ENCODE results near the gene TMEM217. TPM values are rescaled to one million over a fixed set of nuclear protein-coding genes. Genes with fewer than 3 reads are reported as not detected.

TMEM217 gene
- total and polyA plus RNA-seq, 2 of the 8 experiments (the other 6 are each of a cell fraction or from before 2014, with no cell fraction given), result 0.60 to 1.1 TPM

DNA sequence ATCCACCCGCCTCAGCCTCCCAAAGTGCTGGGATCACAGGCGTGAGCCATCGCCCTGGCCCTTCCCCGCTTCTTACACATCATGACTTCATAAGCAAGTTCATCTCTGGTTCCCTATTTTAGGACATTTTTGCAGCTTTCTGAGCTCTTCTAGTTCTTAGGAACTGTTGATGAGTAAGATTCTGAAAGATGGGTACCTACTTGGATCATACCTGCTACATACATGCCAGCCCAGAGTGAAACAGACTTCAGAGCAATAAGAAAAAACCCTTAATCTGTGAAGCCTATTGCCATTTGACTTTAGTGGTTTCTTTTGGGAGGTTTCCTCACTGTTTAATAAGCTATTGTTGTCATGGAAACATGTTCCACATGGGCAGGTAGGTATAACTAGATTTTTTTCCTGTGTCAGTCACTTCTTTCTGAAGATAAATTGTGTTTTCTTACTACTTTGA is 27.9 kb upstream of the TMEM217 start:
- ChIA-PET CTCF (ENCODE audit: partially characterized antibody) (interaction anchor here (0.7 to 1.9 kb wide), 3 partner anchors 17 to 268 kb away, joined by 3 to 5 read pairs (median 4); no protein-coding TSS in a partner anchor), POLR2A (ENCODE audit: partially characterized antibody) (interaction anchor here (1.1 to 1.5 kb wide), 2 partner anchors 10 to 401 kb away, joined by 3 read pairs; no protein-coding TSS in a partner anchor)
- Histone ChIP-seq H3K27me3 (replicated peaks in 1 of 4; ENCODE audit: control insufficient read depth in 3 of 4, extremely low read depth in 1 of 4, insufficient read depth in 3 of 4, low read length in 3 of 4) (no peaks in the 10 kb centered on the region), H3K14ac (ENCODE audit: insufficient read length) (no peak overlapping the region), H4K20me1 (replicated peaks in 1 of 2; ENCODE audit: control insufficient read depth in 1 of 2, insufficient read depth in 2 of 2, low read length in 2 of 2) (peaks cover 2 to 3% of the 10 kb centered on the region in 2 experiments), H2BK5ac (ENCODE audit: low read depth, low read length) (no peak overlapping the region), H2BK15ac (ENCODE audit: low read length) (no peak overlapping the region), H2AK5ac (ENCODE audit: low read depth, low read length) (no peak overlapping the region), H2BK120ac (replicated peaks; ENCODE audit: low read depth, low read length) (no peak overlapping the region), H4K91ac (replicated peaks; ENCODE audit: insufficient read length, low read length) (no peak overlapping the region), H2AFZ (ENCODE audit: low read length) (no peak overlapping the region), H2BK20ac (ENCODE audit: low read length) (no peak overlapping the region), H3K4me3 (ENCODE audit: extremely low read depth in 1 of 4, insufficient read depth in 2 of 4, low read depth in 3 of 4, low read length in 4 of 4) (no peak overlapping the region), H3K23me2 (ENCODE audit: low read depth, low read length) (no peaks in the 10 kb centered on the region), H3K18ac (ENCODE audit: extremely low read depth, low read length) (no peak overlapping the region), H4K8ac (ENCODE audit: extremely low read depth, insufficient read depth, low read length) (no peak overlapping the region), H3K23ac (ENCODE audit: insufficient read length) (no peak overlapping the region), H3K27ac (ENCODE audit: low read depth, low read length) (no peak overlapping the region), H3K56ac (replicated peaks; ENCODE audit: insufficient read length, low read depth, low read length) (no peak overlapping the region), H3K79me2 (ENCODE audit: control insufficient read depth in 1 of 2, insufficient read depth in 2 of 2, low read length in 2 of 2) (no peaks in the 10 kb centered on the region), H3K4ac (replicated peaks; ENCODE audit: insufficient read length, low read depth, low read length) (no peak overlapping the region), H3K36me3 (ENCODE audit: control insufficient read depth in 2 of 4, insufficient read depth in 4 of 4, low read length in 3 of 4) (peaks cover 7 to 40% (median 31%) of the 10 kb centered on the region in 4 experiments), H3K9me3 (ENCODE audit: insufficient read depth in 2 of 2, low read depth in 1 of 2, low read length in 1 of 2) (no peaks in the 10 kb centered on the region), H3K4me2 (ENCODE audit: insufficient read depth in 1 of 2, low read depth in 2 of 2, low read length in 2 of 2) (no peak overlapping the region), H4K5ac (ENCODE audit: insufficient read length, low read depth, low read length) (no peak overlapping the region), H3K79me1 (ENCODE audit: low read depth, low read length) (no peaks in the 10 kb centered on the region), H3K9ac (replicated peaks in 1 of 4; ENCODE audit: extremely low read depth in 1 of 4, low read depth in 3 of 4, low read length in 3 of 4) (no peak overlapping the region), H3K4me1 (replicated peaks in 1 of 4; ENCODE audit: control insufficient read depth in 3 of 4, insufficient read depth in 4 of 4, low read length in 3 of 4) (no peaks in the 10 kb centered on the region), H2BK12ac (ENCODE audit: low read depth, low read length) (no peak overlapping the region)
- 97% methylated on average over 4 of the region's 4 CpGs; no CpG with 5 or more reads in 1 of the 2 experiments for WGBS, 2 experiments (ENCODE audit: extremely low coverage in 1 of 2, insufficient coverage in 1 of 2, insufficient read length in 1 of 2, insufficient replicate concordance in 2 of 2, low coverage in 1 of 2, low lambda C conversion rate in 2 of 2, missing lambda C conversion rate in 1 of 2)
- DNase-seq (ENCODE audit: low read depth in 1 of 2, low spot score in 2 of 2) (no peak), FAIRE-seq (no peak)
- TF ChIP-seq EZH2 (IDR thresholded peaks at IDR 0.05; ENCODE audit: low read depth, low read length, severe bottlenecking) (no peak), TAF1 (IDR thresholded peaks at IDR 0.05; ENCODE audit: low read depth, low read length) (no peak), CTBP2 (IDR thresholded peaks at IDR 0.05; ENCODE audit: borderline replicate concordance, insufficient read depth, insufficient read length, low read length) (no peak), ZNF274 (IDR thresholded peaks at IDR 0.05; ENCODE audit: borderline replicate concordance, extremely low read depth, low read length) (no peak), CHD2 (IDR thresholded peaks at IDR 0.05; ENCODE audit: low read length) (no peak), SIX5 (IDR thresholded peaks at IDR 0.05; ENCODE audit: low read depth, low read length) (no peak), POLR2A (IDR thresholded peaks at IDR 0.05; ENCODE audit: control extremely low read depth in 1 of 2, low read depth in 2 of 2, low read length in 2 of 2) (no peak), POU5F1 (IDR thresholded peaks at IDR 0.05; ENCODE audit: low read depth, low read length) (no peak), KDM4A (IDR thresholded peaks at IDR 0.05; ENCODE audit: low read depth, low read length, severe bottlenecking) (no peak), SP4 (IDR thresholded peaks at IDR 0.05; ENCODE audit: low read length) (no peak), SRF (IDR thresholded peaks at IDR 0.05; ENCODE audit: low read depth, low read length) (no peak), SUZ12 (IDR thresholded peaks at IDR 0.05; ENCODE audit: low read length) (no peak), KDM5A (IDR thresholded peaks at IDR 0.05; ENCODE audit: low read length) (no peak)
